Measurements from ENCODE around the gene SPATA32.

DNA sequence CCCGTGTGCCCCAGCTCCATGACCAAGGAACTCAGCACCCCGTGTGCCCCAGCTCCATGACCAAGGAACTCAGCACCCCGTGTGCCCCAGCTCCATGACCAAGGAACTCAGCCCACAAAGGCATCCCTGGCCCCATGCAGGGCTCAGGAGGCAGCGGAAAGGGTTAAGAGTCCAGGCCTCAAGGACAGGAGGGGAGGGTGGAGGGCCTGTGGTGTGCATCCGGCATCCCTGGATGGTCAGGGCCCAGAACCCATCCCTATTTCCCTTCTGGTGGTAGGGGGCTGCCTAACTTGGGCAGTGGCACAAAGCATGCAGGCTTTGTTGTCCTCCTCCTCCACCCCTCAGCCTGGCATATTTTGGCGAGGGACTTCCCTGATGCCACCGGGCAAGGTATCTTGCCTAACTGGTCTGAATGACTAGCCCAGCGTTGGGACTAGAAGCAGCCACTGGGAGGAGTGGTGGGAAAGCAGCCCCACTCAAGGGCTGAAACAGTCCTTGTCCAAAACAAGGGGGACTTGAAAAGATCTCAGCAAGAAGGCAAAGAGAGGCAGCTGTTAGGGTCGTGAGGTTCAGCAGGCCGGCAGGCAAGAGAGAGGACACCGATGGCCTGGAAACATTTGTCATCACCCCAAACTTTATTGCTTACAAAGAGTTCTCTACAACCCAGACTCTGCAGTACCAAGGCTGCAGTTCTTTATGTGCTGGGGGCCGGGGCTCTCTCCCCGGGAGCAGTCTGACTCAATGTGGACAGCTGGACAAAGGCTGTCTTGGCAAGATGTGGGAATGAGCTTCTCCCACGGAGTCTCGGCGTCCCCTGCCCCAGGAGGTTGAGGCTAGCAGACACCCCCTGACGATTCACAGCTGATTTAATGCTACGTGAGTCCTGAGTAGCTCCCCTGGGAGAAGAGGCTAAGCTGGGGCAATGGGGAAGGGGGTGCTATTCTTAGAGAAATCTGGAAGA, 902 bp upstream of the SPATA32 start:
- TF ChIP-seq POLR2A (IDR thresholded peaks at IDR 0.05; ENCODE audit: low read length) (no peak), GATA1 (IDR thresholded peaks at IDR 0.05; ENCODE audit: low read depth, low read length) (no peak)

Data from erythroblast (primary cell).